A673 (cell line): ENCODE results near the gene MED12L. TPM values are rescaled to one million over a fixed set of nuclear protein-coding genes. Genes with fewer than 3 reads are reported as not detected.

Experiments used
- BruUV-seq: library from RNA; stranded (reverse); fragments of 400-500 nt; replicated peaks from 2 replicates; lab custom pipeline; 2021; lab: Mats Ljungman, UMichigan
- CTCF ChIA-PET: fragments of 300-600 bp; sonication (Branson Sonifier 250); formaldehyde crosslinking; loops from one replicate; lab custom pipeline; 2022; ENCODE audit warnings: antibody characterized with exemption; lab: Charles Lee
- POLR2A ChIA-PET: fragments of 300-600 bp; sonication (Branson Sonifier 250); formaldehyde crosslinking; loops from one replicate; lab custom pipeline; 2022; ENCODE audit warnings: antibody characterized with exemption; ENCODE audit not compliant: low non-redundant PET; lab: Charles Lee
- DNase-seq: peaks from one replicate; pipeline ENCODE4 v3.0.0-alpha.2; 2015; ENCODE audit warnings: low spot score
- H3K27ac ChIP-seq: fragments of 200-600 bp; sonication (generic); 2 replicates; pipeline ENCODE4 v1.5.1; 2016; ENCODE audit warnings: mixed run types, low read depth, mild to moderate bottlenecking, mixed read lengths, antibody characterized with exemption, low read length; ENCODE audit not compliant: poor library complexity, severe bottlenecking
- H3K27me3 ChIP-seq: fragments of 200-600 bp; sonication (generic); replicated peaks from 2 replicates; pipeline ENCODE4 v1.6.1; 2017; ENCODE audit warnings: mixed run types, low read depth, mild to moderate bottlenecking, mixed read lengths, antibody characterized with exemption, low read length; ENCODE audit not compliant: insufficient read depth, poor library complexity
- H3K36me3 ChIP-seq: fragments of 200-600 bp; sonication (generic); 2 replicates; pipeline ENCODE4 v1.6.1; 2016; ENCODE audit warnings: mixed run types, mild to moderate bottlenecking, mixed read lengths, antibody characterized with exemption, low read length; ENCODE audit not compliant: insufficient read depth, poor library complexity, severe bottlenecking
- H3K4me1 ChIP-seq: fragments of 200-600 bp; sonication (generic); 2 replicates; pipeline ENCODE4 v1.6.1; 2017; ENCODE audit warnings: mixed run types, mild to moderate bottlenecking, mixed read lengths, antibody characterized with exemption, low read length; ENCODE audit not compliant: insufficient read depth, poor library complexity, severe bottlenecking
- H3K4me3 ChIP-seq: fragments of 200-600 bp; sonication (generic); 2 replicates; pipeline ENCODE4 v1.5.1; 2016; ENCODE audit warnings: low read depth, mixed run types, mild to moderate bottlenecking, mixed read lengths, low read length; ENCODE audit not compliant: poor library complexity, severe bottlenecking
- H3K9me3 ChIP-seq: fragments of 200-600 bp; sonication (generic); 2 replicates; pipeline ENCODE4 v1.6.1; 2016; ENCODE audit warnings: mixed run types, low read depth, mild to moderate bottlenecking, mixed read lengths, antibody characterized with exemption, low read length; ENCODE audit not compliant: poor library complexity, severe bottlenecking
- CTCF ChIP-seq: fragments of 300-800, 200-600 bp; sonication (generic); conservative IDR thresholded peaks from 2 replicates; pipeline ENCODE4 v1.5.1; 2017; ENCODE audit warnings: low read depth, mild to moderate bottlenecking, antibody characterized with exemption, low read length, moderate library complexity, mixed read lengths
- EZH2 ChIP-seq: fragments of 200-600 bp; sonication (generic); IDR thresholded peaks from 2 replicates; pipeline ENCODE4 v1.6.1; 2017; ENCODE audit warnings: borderline replicate concordance, low read depth, mild to moderate bottlenecking, mixed read lengths, antibody characterized with exemption, low read length; ENCODE audit not compliant: poor library complexity, severe bottlenecking
- intact Hi-C: fragments of 100-400 bp; cut with micrococcal nuclease; formaldehyde crosslinking; loops from one replicate; pipeline ENCODE4 v1.10.0; 2022; ENCODE audit not compliant: unreplicated experiment
- total RNA-seq: library from RNA; stranded (reverse); gene quantifications from 2 replicates; pipeline ENCODE4 v1.2.3, GENCODE V29; 2021

Gene MED12L
- total RNA-seq, 1 experiment from 2014 or later = 0.71 TPM

- POLR2A ChIA-PET = interaction anchor here (0.7 kb wide), 1 partner anchor 720 kb away, joined by 3 read pairs; no protein-coding TSS in a partner anchor
- Histone ChIP-seq H3K9me3 (no peaks in the 10 kb centered on the region), H3K27ac (no peak overlapping the region), H3K36me3 (no peaks in the 10 kb centered on the region), H3K4me1 (peaks cover 6% of the 10 kb centered on the region), H3K27me3 (peaks cover 45% of the 10 kb centered on the region), H3K4me3 (peak overlapping the region; percentile 56)
- TF ChIP-seq CTCF (peak; percentile 66), EZH2 (no peak)
- intact Hi-C loops = loop anchor here (5.0 to 10.0 kb wide), 2 partner anchors 79 to 302 kb away; no protein-coding TSS in a partner anchor
- BruUV-seq = no TSS peak
- CTCF ChIA-PET = interaction anchor here (0.5 to 1.1 kb wide), 3 partner anchors 29 to 78 kb away, joined by 4 to 6 read pairs (median 4); no protein-coding TSS in a partner anchor
- DNase-seq = peak; percentile 93
These were observed 1.3 kb downstream of the MED12L start for GRCh38 chr3:151086484-151087456.

GRCh38 chr3:151087648-151088047 is 2.2 kb downstream of the MED12L start:
- no peak for DNase-seq
- Histone ChIP-seq H3K4me3 (no peak overlapping the region), H3K4me1 (peaks cover 6% of the 10 kb centered on the region), H3K36me3 (no peaks in the 10 kb centered on the region), H3K27ac (no peak overlapping the region), H3K27me3 (peaks cover 40% of the 10 kb centered on the region), H3K9me3 (no peaks in the 10 kb centered on the region)
- no peak for TF ChIP-seq EZH2
- TF ChIP-seq CTCF = no peak
- intact Hi-C loops = loop anchor here (5.0 to 10.0 kb wide), 2 partner anchors 80 to 303 kb away; no protein-coding TSS in a partner anchor
- POLR2A ChIA-PET = no interaction called here
- CTCF ChIA-PET = interaction anchor here (0.7 to 1.1 kb wide), 2 partner anchors 20 to 79 kb away, joined by 3 to 4 read pairs; no protein-coding TSS in a partner anchor
- no TSS peak for BruUV-seq

GRCh38 chr3:151091685-151092345 is 6.4 kb downstream of the MED12L start:
- no TSS peak for BruUV-seq
- peaks cover 29% of the 10 kb centered on the region for H3K27me3 ChIP-seq

More at GRCh38 chr3:151091685-151092345, 6.4 kb downstream of the MED12L start:
- Histone ChIP-seq H3K9me3 (no peaks in the 10 kb centered on the region), H3K4me1 (no peaks in the 10 kb centered on the region), H3K27ac (no peak overlapping the region), H3K4me3 (no peak overlapping the region), H3K36me3 (no peaks in the 10 kb centered on the region)
- TF ChIP-seq CTCF (no peak), EZH2 (no peak)
- DNase-seq = no peak
- ChIA-PET CTCF (no interaction called here), POLR2A (no interaction called here)
- intact Hi-C loops = no loop called here
